SK-N-SH (cell line): ENCODE measurements around the gene ANKRD44. TPM values are rescaled to one million over a fixed set of nuclear protein-coding genes. Genes with fewer than 3 reads are reported as not detected.

Experiments
- CTCF ChIA-PET: fragments of 300-600, 350-600 bp; formaldehyde crosslinking; extraction: SDS; loops from one replicate; lab custom pipeline; 2021; lab: Yijun Ruan, JAX
- POLR2A ChIA-PET: fragments of 350-600 bp; sonication (Branson Sonifier 250); formaldehyde crosslinking; extraction: SDS; loops from one replicate; lab custom pipeline; 2020; ENCODE audit warnings: antibody characterized with exemption, inconsistent platforms; lab: Yijun Ruan, JAX
- DNase-seq: peaks from one replicate; pipeline ENCODE4 v3.0.0; 2012
- H2AFZ ChIP-seq: fragments of 200-600 bp; sonication (generic); 2 replicates; pipeline ENCODE4 v1.8.1; 2016; ENCODE audit warnings: antibody characterized with exemption, mild to moderate bottlenecking, low read depth
- H3F3A ChIP-seq: fragments of 200-600 bp; sonication (generic); replicated peaks from 2 replicates; pipeline ENCODE3; 2016; ENCODE audit warnings: antibody characterized with exemption, mild to moderate bottlenecking; ENCODE audit not compliant: insufficient read depth
- H3K27ac ChIP-seq, 2 experiments: fragments of 200-500 bp in 1 of 2; fragments of 200-600 bp in 1 of 2; sonication (Bioruptor generic) in 1 of 2; sonication (generic), shearing (Covaris generic) in 1 of 2; 2 replicates each; pipeline versions ENCODE4 v1.5.1 to v1.6.1; 2014 to 2016; ENCODE audit warnings: low read depth in 2 of 2, inconsistent platforms in 1 of 2, low read length in 1 of 2, mild to moderate bottlenecking in 1 of 2, mixed read lengths in 1 of 2
- H3K27me3 ChIP-seq: fragments of 200-600 bp; sonication (generic), shearing (Covaris generic); 2 replicates; pipeline ENCODE4 v1.6.1; 2016; ENCODE audit warnings: mixed run types; ENCODE audit not compliant: insufficient read depth
- H3K36me3 ChIP-seq, 2 experiments: fragments of 200-500 bp in 1 of 2; fragments of 200-600 bp in 1 of 2; sonication (Bioruptor generic) in 1 of 2; sonication (generic) in 1 of 2; replicated peaks in 1 of 2; 2 replicates each; pipeline versions ENCODE3 to v1.5.1; 2014 to 2016; ENCODE audit warnings: low read length in 1 of 2, mild to moderate bottlenecking in 1 of 2; ENCODE audit not compliant: insufficient read depth in 2 of 2, control insufficient read depth in 1 of 2
- H3K4me1 ChIP-seq, 2 experiments: fragments of 200-500 bp in 1 of 2; fragments of 200-600 bp in 1 of 2; sonication (Bioruptor generic) in 1 of 2; sonication (generic), shearing (Covaris generic) in 1 of 2; 2 replicates each; pipeline versions ENCODE4 v1.5.1 to v1.6.1; 2014 to 2016; ENCODE audit warnings: low read depth in 1 of 2, low read length in 1 of 2, mixed run types in 1 of 2; ENCODE audit not compliant: insufficient read depth in 2 of 2, control insufficient read depth in 1 of 2
- H3K4me2 ChIP-seq: fragments of 200-600 bp; sonication (generic), shearing (Covaris generic); 2 replicates; pipeline ENCODE4 v1.6.1; 2017; ENCODE audit warnings: mixed run types
- H3K4me3 ChIP-seq, 2 experiments: fragments of 200-500 bp in 1 of 2; fragments of 200-600 bp in 1 of 2; sonication (Bioruptor generic) in 1 of 2; sonication (generic), shearing (Covaris generic) in 1 of 2; 2 replicates each; pipeline versions ENCODE4 v1.5.1 to v1.8.1; 2014 to 2016; ENCODE audit warnings: low read depth in 2 of 2, inconsistent platforms in 1 of 2, low read length in 1 of 2, mild to moderate bottlenecking in 1 of 2, mixed read lengths in 1 of 2, moderate library complexity in 1 of 2
- H3K79me2 ChIP-seq: fragments of 200-600 bp; sonication (generic); 2 replicates; pipeline ENCODE4 v1.8.1; 2017; ENCODE audit warnings: mild to moderate bottlenecking; ENCODE audit not compliant: insufficient read depth
- H3K9ac ChIP-seq: fragments of 200-600 bp; sonication (generic); 2 replicates; pipeline ENCODE4 v1.6.1; 2017; ENCODE audit warnings: mixed run types
- H3K9me2 ChIP-seq: fragments of 200-600 bp; sonication (generic); 2 replicates; pipeline ENCODE4 v1.6.1; 2017; ENCODE audit warnings: mixed run types
- H3K9me3 ChIP-seq: fragments of 200-600 bp; sonication (generic); 2 replicates; pipeline ENCODE4 v1.6.1; 2017; ENCODE audit warnings: mixed run types, mild to moderate bottlenecking, moderate library complexity
- H4K20me1 ChIP-seq: fragments of 200-600 bp; sonication (generic); 2 replicates; pipeline ENCODE4 v1.6.1; 2017; ENCODE audit warnings: mild to moderate bottlenecking, mixed run types; ENCODE audit not compliant: insufficient read depth
- EP300 ChIP-seq, 2 experiments: IDR thresholded peaks; 2 replicates each; pipeline versions ENCODE4 v1.4.0 to v1.6.1; 2012; ENCODE audit warnings: borderline replicate concordance in 1 of 2, low read depth in 1 of 2, low read length in 1 of 2
- EZH2phosphoT487 ChIP-seq: fragments of 200-600 bp; sonication (generic); IDR thresholded peaks from 2 replicates; pipeline ENCODE4 v1.6.1; 2017; ENCODE audit warnings: low read depth, mixed run types, mild to moderate bottlenecking, antibody characterized with exemption, moderate library complexity, borderline replicate concordance
- FOSL2 ChIP-seq: IDR thresholded peaks from 2 replicates; pipeline ENCODE4 v1.4.0; 2012; ENCODE audit warnings: low read depth, mild to moderate bottlenecking, moderate library complexity, borderline replicate concordance
- FOXM1 ChIP-seq: IDR thresholded peaks from 2 replicates; pipeline ENCODE4 v1.4.0; 2012; ENCODE audit warnings: low read depth, mild to moderate bottlenecking
- GABPA ChIP-seq: IDR thresholded peaks from 2 replicates; pipeline ENCODE4 v1.4.0; 2012; ENCODE audit warnings: low read depth, mild to moderate bottlenecking
- GATA2 ChIP-seq: sonication (generic); formaldehyde crosslinking; IDR thresholded peaks from 2 replicates; pipeline ENCODE4 v1.5.0; 2020; ENCODE audit warnings: mild to moderate bottlenecking, missing genetic modification reagents
- IRF3 ChIP-seq: fragments of 150-350 bp; IDR thresholded peaks from 2 replicates; pipeline ENCODE4 v1.6.1; 2016; ENCODE audit warnings: mild to moderate bottlenecking, low read depth, low read length
- JUND ChIP-seq: IDR thresholded peaks from 2 replicates; pipeline ENCODE4 v1.4.0; 2012
- MEF2A ChIP-seq: IDR thresholded peaks from 2 replicates; pipeline ENCODE4 v1.4.0; 2012; ENCODE audit warnings: low read depth, borderline replicate concordance
- NFIC ChIP-seq: IDR thresholded peaks from 2 replicates; pipeline ENCODE4 v1.4.0; 2012; ENCODE audit warnings: borderline replicate concordance
- NRF1 ChIP-seq: IDR thresholded peaks from 2 replicates; pipeline ENCODE4 v1.6.1; 2012; ENCODE audit warnings: low read depth, mild to moderate bottlenecking, low read length
- PBX3 ChIP-seq: IDR thresholded peaks from 2 replicates; pipeline ENCODE4; 2012
- POLR2AphosphoS5 ChIP-seq: IDR thresholded peaks from 2 replicates; pipeline ENCODE4 v1.6.1; 2012; ENCODE audit warnings: low read depth, low read length
- RCOR1 ChIP-seq: fragments of 150-350 bp; IDR thresholded peaks from 2 replicates; pipeline ENCODE4 v1.6.1; 2017; ENCODE audit warnings: antibody characterized with exemption, low read length
- RFX5 ChIP-seq: IDR thresholded peaks from 2 replicates; pipeline ENCODE4 v1.6.1; 2012; ENCODE audit warnings: mild to moderate bottlenecking, improper control_type of control experiment, low read length
- RXRA ChIP-seq: IDR thresholded peaks from 2 replicates; pipeline ENCODE4 v1.4.0; 2012; ENCODE audit warnings: low read depth, mild to moderate bottlenecking, borderline replicate concordance
- SIN3A ChIP-seq: IDR thresholded peaks from 2 replicates; pipeline ENCODE4 v1.6.1; 2012; ENCODE audit warnings: low read depth, mild to moderate bottlenecking, low read length, moderate library complexity, borderline replicate concordance
- TAF1 ChIP-seq: IDR thresholded peaks from 2 replicates; pipeline ENCODE4 v1.6.1; 2012; ENCODE audit warnings: low read depth, mild to moderate bottlenecking, low read length, moderate library complexity, borderline replicate concordance
- TEAD4 ChIP-seq: IDR thresholded peaks from 2 replicates; pipeline ENCODE4 v1.4.0; 2012; ENCODE audit warnings: mild to moderate bottlenecking, borderline replicate concordance; ENCODE audit not compliant: insufficient read depth
- YY1 ChIP-seq: IDR thresholded peaks from 2 replicates; pipeline ENCODE4 v1.4.0; 2012; ENCODE audit warnings: low read depth, mild to moderate bottlenecking
- ZBTB33 ChIP-seq: IDR thresholded peaks from 2 replicates; pipeline ENCODE4 v1.4.0; 2012; ENCODE audit warnings: low read depth, borderline replicate concordance
- WGBS: methylation state at CpG from one replicate; pipeline ENCODE4 v1.1.6; 2017; ENCODE audit warnings: low lambda C conversion rate; 5-methylcytosine and 5-hydroxymethylcytosine counted together
- polyA plus RNA-seq, 3 experiments: library from polyadenylated mRNA; depleted of rRNA; stranded (reverse); fragments of >200 nt; gene quantifications; 2 replicates each; pipeline ENCODE4 v1.2.3, GENCODE V29; 2012

The ANKRD44 gene
- polyA plus RNA-seq, 1 of the 3 experiments (the other 2 are of a cell fraction), result 12.5 TPM

- Histone ChIP-seq H4K20me1 (no peaks in the 10 kb centered on the region), H3K27ac (no peak overlapping the region; a peak in 1 of 4 replicates), H3K4me3 (no peak overlapping the region), H2AFZ (no peak overlapping the region), H3K9me2 (no peaks in the 10 kb centered on the region), H3K9me3 (no peaks in the 10 kb centered on the region), H3K4me2 (no peak overlapping the region), H3K79me2 (no peaks in the 10 kb centered on the region), H3F3A (no peaks in the 10 kb centered on the region), H3K36me3 (no peaks in the 10 kb centered on the region), H3K9ac (no peak overlapping the region), H3K4me1 (peaks cover 0 to 49% of the 10 kb centered on the region in 2 experiments; a peak in 2 of 4 replicates), H3K27me3 (no peaks in the 10 kb centered on the region)
- TF ChIP-seq GABPA, result no peak
- TF ChIP-seq YY1, result no peak
- TF ChIP-seq POLR2AphosphoS5, result no peak
- TF ChIP-seq PBX3, result no peak
- no peak for TF ChIP-seq IRF3
- TF ChIP-seq NFIC, result no peak
- TF ChIP-seq EZH2phosphoT487, result no peak
- no peak for TF ChIP-seq TAF1
- TF ChIP-seq EP300 (IDR thresholded peaks at IDR 0.05; ENCODE audit: borderline replicate concordance in 1 of 2, low read depth in 1 of 2, low read length in 1 of 2), result no peak
- no peak for TF ChIP-seq NRF1
- TF ChIP-seq MEF2A, result no peak
- no peak for TF ChIP-seq ZBTB33
- DNase-seq, result no peak
- POLR2A ChIA-PET, result no interaction called here
- CTCF ChIA-PET, result interaction anchor here (1.2 to 1.3 kb wide), 3 partner anchors 15 to 79 kb away, joined by 3 to 4 read pairs (median 3); no protein-coding TSS in a partner anchor
Observed at GRCh38 chr2:197269815-197270214, 40.8 kb downstream of the ANKRD44 start.

- Histone ChIP-seq H2AFZ (no peak overlapping the region), H3K79me2 (no peaks in the 10 kb centered on the region), H3K4me2 (no peak overlapping the region), H3K9ac (no peak overlapping the region), H3K9me2 (no peaks in the 10 kb centered on the region), H3K27ac (peak overlapping the region in 1 of 2 experiments; percentile 31; a peak in 1 of 4 replicates), H3K27me3 (no peaks in the 10 kb centered on the region), H3K9me3 (no peaks in the 10 kb centered on the region), H3K4me3 (no peak overlapping the region), H4K20me1 (no peaks in the 10 kb centered on the region), H3K4me1 (peaks cover 0 to 46% of the 10 kb centered on the region in 2 experiments; a peak in 2 of 4 replicates), H3K36me3 (no peaks in the 10 kb centered on the region), H3F3A (no peaks in the 10 kb centered on the region)
- CTCF ChIA-PET, result no interaction called here
- 71% methylated on average over 7 of the region's 7 CpGs for WGBS
- POLR2A ChIA-PET, result no interaction called here
- DNase-seq, result no peak
- TF ChIP-seq IRF3 (no peak), JUND (no peak), FOXM1 (no peak), FOSL2 (no peak), EZH2phosphoT487 (no peak), TEAD4 (no peak), GATA2 (no peak), RXRA (no peak), TAF1 (no peak), NFIC (no peak), RCOR1 (no peak), SIN3A (no peak), RFX5 (no peak)
Observed at GRCh38 chr2:197268786-197269584, 41.6 kb downstream of the ANKRD44 start.
